ENCODE data around the gene PERM1.

PERM1 gene

DNA sequence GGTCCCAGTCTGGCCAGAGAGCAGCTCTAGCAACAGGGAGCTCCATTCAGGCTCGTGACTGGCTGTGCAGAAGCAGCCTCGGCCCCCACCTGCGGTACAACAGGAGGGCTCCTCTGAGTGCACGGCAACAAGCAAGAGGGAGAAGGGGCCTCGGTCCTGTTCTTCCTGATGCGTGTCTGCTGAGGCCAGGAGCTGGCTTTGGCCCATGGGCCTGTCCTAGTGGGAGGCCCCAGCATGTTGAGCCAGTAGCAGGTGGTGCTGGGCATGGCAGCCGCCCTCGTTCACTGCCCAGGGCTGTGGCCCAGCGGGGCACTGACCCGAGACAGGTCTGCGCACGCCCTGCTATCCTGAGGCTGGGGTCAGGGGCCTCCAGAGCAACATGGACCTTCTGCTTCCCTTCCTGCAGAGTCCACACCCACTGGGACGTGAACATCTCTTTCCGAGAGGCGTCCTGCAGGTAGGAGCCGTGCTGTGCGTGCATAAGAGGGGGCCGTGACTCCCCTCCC, 51.2 kb downstream of the PERM1 start:
- DNase-seq = no peak

DNA sequence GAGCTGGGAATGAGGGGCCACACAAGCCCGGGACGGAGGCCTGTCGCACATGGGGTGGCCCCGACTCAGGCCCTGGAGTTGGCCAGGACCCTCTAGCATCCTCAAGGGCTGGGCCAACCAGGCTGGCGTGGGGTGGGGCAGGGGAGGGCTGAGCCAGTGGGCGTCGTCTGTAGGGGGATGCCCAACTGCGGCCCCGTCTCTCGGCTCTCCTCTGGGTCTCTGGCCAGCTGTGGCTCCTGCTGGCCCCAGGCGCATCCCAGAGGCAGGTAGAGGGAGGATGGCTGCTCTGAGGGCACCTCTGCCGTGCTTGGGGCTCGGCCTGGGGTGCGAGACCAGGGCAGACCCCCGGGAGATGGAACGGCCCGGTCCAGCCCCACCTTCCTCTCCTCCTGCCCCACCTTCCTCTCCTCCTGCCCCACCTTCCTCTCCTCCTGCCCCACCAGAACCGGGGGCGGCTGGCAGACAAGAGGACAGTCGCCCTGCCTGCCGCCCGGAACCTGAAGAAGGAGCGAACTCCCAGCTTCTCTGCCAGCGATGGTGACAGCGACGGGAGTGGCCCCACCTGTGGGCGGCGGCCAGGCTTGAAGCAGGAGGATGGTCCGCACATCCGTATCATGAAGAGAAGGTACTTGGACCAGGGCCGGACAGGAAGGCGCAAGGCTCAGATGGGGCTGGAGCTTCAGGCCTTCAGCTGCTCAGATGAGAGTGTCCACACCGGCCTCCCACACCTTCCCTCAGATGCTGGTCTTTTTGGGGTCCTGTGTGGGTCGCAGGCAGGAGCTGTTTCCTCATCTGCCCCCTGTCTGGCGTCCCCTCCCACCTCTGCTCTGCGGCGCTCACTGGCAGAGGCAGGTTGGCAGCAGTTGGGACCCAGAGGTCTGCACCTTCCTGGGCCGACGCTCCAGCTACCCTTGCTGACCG, 51.9 kb downstream of the PERM1 start:
- DNase-seq = no peak

DNA sequence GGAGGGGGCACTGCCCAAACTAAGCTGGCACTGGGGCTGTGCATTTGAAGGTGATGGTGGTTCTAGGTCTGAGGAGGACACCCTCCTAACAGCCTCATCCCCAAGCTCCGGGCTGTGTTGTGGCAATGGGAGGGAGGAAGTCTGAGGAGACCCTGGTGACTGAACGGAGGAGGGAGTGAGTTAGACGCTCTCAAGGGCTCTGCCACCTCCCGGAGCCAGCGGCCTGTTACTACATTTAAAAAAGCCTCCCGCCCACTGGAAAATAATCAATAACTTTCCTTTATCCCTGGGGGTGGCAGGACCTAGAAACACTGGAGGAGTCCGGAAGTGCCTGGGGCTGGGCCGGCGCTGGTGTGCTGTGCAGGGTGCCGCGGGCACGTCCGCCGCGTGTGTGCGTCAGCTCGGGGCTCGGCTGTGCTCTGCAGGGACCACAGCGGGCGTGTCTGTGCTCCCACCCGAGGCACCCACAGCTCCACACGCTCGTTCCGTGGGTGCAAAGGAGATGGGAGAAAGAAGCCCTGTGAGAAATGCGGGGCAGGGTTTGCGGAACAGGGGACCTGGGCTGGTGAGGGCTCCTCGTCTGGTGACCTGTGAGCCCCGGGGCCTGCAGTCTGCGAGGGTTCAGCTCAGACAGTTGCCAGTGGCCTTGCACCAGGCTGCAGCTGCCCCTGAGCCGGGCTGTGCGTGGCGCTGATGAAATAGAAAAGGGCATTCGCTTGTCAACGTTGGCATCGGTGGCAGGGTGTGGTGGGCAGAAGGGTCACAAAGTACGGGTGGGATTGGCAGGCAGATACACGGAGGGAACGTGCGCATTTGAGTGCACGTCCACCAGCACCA, 52.9 kb downstream of the PERM1 start:
- no peak for DNase-seq

DNA sequence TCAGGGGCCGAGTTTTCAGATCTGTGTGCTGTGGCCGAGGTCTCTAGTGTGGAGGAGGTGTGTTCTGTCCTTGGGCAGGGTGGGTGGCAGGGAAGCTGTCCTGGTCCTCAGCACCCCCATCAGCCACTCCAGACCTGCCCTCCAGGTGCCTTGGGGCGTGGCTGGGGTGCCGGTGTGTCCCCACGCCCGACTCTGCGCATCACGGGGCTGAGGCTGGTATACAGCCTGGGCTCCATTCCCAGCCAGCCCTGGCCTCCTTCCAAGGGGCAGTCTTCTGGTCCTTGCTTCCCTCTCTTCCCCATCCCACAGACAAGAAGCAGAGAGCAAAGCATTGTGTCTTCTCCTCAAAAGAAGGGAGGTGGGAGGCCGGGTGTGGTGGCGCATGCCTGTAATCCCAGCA, 54.1 kb downstream of the PERM1 start:
- no peak for DNase-seq

DNA sequence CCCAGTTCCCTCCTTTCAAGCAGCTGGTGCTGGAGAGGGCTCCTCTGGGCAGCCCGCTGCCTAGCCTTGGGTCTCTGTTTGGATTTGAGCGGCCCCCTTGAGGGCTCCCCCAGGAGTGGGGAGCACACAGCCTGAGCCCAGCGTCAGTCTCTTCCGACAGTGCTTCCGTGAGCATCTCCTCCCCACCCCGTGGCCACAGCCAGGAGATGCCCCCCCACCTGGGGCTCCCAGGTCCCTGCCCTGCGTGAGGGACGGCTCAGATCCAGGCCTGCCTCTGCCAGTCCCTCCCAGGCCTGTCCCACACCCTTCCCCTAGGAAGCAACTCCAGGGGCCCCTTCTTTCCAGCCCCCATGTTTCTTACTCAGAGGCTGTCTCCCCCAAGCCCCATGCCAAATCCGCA, 54.7 kb downstream of the PERM1 start:
- no peak for DNase-seq

DNA sequence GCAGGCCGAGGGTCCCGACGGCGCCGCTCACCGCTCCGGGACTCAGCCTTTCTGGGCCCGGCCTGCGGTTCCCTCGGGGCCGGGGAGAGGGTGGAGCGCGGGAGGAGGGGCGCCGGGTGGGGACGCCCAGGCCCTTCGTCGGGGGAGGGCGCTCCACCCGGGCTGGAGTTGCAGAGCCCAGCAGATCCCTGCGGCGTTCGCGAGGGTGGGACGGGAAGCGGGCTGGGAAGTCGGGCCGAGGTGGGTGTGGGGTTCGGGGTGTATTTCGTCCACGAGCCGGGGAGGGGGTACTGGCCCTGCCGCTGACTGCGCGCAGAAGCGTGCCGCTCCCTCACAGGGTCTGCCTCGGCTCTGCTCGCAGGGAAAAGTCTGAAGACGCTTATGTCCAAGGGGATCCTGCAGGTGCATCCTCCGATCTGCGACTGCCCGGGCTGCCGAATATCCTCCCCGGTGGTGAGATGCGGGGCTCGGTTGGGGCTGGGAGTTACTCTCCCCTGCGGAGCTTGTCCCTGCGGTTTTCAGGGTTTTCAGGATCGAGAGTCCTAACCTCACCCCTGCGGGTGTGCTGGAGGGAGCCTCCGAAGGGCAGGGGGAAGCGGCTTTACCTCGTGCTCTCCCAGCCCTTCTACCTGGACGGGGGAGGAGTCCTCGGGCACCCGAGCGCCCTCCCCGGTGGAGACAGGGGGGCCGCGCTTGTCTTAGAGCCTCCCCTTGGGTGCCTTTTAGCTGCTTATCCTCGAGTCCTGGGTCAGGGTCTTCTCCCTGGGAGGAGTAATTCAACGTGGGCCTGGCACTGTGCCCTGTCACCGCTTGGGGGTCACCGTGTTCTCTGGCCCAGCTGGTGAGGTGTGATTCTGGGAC, 56.1 kb downstream of the PERM1 start:
- no peak for DNase-seq
